Dendritic cell treated with granulocyte-macrophage colony-stimulating factor and Interleukin-4, amounts not matched to agents 40 ng/mL and 50 ng/mL, for 4 days (primary cell): Measurements from ENCODE around the gene ERBB2.

Experiments used
- H3K27ac Mint-ChIP-seq: one replicate; pipeline ENCODE4 v1.8.0; 2022; ENCODE audit warnings: mild to moderate bottlenecking, mixed read lengths
- H3K27me3 Mint-ChIP-seq: one replicate; pipeline ENCODE4 v1.8.0; 2022; ENCODE audit warnings: mild to moderate bottlenecking, mixed read lengths
- H3K36me3 Mint-ChIP-seq: one replicate; pipeline ENCODE4 v1.8.0; 2022; ENCODE audit warnings: low read depth, mixed read lengths
- H3K4me1 Mint-ChIP-seq: one replicate; pipeline ENCODE4 v1.8.0; 2022; ENCODE audit warnings: low read depth, mixed read lengths
- H3K4me3 Mint-ChIP-seq: one replicate; pipeline ENCODE4 v1.8.0; 2022; ENCODE audit warnings: mild to moderate bottlenecking, moderate library complexity, mixed read lengths
- H3K9me3 Mint-ChIP-seq: one replicate; pipeline ENCODE4 v1.8.0; 2022; ENCODE audit warnings: mixed read lengths
- intact Hi-C: fragments of 100-400 bp; cut with micrococcal nuclease; formaldehyde crosslinking; loops from one replicate; pipeline ENCODE4 v1.15.0; 2022

The ERBB2 gene

GRCh38 chr17:39751637-39752036, 51.8 kb downstream of the ERBB2 start:
- no peak overlapping the region for H3K27ac Mint-ChIP-seq
- no peak overlapping the region for H3K4me3 Mint-ChIP-seq
- H3K4me1 Mint-ChIP-seq = peaks cover 30% of the 10 kb centered on the region
- peaks cover 24% of the 10 kb centered on the region for H3K27me3 Mint-ChIP-seq
- no peaks in the 10 kb centered on the region for H3K9me3 Mint-ChIP-seq
- no peaks in the 10 kb centered on the region for H3K36me3 Mint-ChIP-seq
- intact Hi-C loops = no loop called here

GRCh38 chr17:39752241-39752881, 52.5 kb downstream of the ERBB2 start:
- intact Hi-C loops = no loop called here
- no peaks in the 10 kb centered on the region for H3K9me3 Mint-ChIP-seq
- peak overlapping the region; percentile 20 for H3K27ac Mint-ChIP-seq
- peaks cover 18% of the 10 kb centered on the region for H3K27me3 Mint-ChIP-seq
- peaks cover 35% of the 10 kb centered on the region for H3K4me1 Mint-ChIP-seq
- H3K4me3 Mint-ChIP-seq = no peak overlapping the region
- no peaks in the 10 kb centered on the region for H3K36me3 Mint-ChIP-seq

GRCh38 chr17:39753514-39754160, 53.8 kb downstream of the ERBB2 start:
- peak overlapping the region; percentile 90 for H3K27ac Mint-ChIP-seq
- H3K4me3 Mint-ChIP-seq = peak overlapping the region; percentile 71
- intact Hi-C loops = loop anchor here (1.0 kb wide), 2 partner anchors 23 to 131 kb away; partner anchors contain the start of gene MIEN1
- H3K27me3 Mint-ChIP-seq = peaks cover 15% of the 10 kb centered on the region
- peaks cover 48% of the 10 kb centered on the region for H3K4me1 Mint-ChIP-seq
- no peaks in the 10 kb centered on the region for H3K36me3 Mint-ChIP-seq
- H3K9me3 Mint-ChIP-seq = no peaks in the 10 kb centered on the region

DNA sequence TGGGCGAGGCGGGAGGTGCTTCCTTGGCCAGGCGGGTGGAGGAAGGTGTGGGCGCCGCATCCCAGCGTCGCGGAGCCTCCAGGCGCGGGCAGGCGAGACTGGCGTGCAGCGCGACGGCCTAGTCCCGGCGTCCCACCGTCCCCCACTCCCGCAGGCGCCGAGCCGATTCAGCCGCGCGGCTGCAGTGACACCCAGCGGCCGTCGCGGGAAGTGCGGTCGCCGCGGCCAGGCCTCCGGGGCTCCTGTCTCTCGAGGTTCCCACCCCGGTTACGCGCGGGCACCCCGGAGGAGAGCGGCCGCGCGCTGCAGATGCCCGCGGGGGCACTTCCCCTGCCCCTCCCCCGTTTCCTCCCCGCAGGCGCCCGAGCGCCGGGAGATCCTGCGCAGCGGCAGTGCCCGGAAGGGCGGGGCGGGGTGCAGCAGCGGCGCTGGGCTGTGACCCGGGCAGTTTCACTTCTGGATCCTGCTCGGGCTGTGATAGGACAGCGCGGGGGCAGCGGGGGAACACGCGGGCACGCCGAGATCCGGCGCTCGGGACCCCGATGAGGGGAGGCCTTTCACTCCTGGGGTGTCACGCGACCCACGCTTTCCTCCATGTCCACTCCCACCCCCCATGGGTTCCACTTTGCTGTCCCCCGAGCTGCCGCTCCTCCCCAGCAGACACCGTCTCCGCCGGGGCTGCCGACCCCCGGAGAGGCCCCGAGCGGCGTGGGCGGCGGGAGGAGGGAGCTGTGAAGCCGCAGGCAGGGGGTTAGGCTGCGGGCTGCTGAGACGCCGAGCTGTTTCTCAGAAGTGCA, 54.5 kb downstream of the ERBB2 start:
- H3K36me3 Mint-ChIP-seq = no peaks in the 10 kb centered on the region
- H3K27me3 Mint-ChIP-seq = peaks cover 16% of the 10 kb centered on the region
- no peaks in the 10 kb centered on the region for H3K9me3 Mint-ChIP-seq
- peak overlapping the region; percentile 90 for H3K27ac Mint-ChIP-seq
- intact Hi-C loops = loop anchor here (1.0 kb wide), 2 partner anchors 24 to 132 kb away; partner anchors contain the start of gene MIEN1
- H3K4me1 Mint-ChIP-seq = peaks cover 55% of the 10 kb centered on the region
- peak overlapping the region; percentile 71 for H3K4me3 Mint-ChIP-seq

DNA sequence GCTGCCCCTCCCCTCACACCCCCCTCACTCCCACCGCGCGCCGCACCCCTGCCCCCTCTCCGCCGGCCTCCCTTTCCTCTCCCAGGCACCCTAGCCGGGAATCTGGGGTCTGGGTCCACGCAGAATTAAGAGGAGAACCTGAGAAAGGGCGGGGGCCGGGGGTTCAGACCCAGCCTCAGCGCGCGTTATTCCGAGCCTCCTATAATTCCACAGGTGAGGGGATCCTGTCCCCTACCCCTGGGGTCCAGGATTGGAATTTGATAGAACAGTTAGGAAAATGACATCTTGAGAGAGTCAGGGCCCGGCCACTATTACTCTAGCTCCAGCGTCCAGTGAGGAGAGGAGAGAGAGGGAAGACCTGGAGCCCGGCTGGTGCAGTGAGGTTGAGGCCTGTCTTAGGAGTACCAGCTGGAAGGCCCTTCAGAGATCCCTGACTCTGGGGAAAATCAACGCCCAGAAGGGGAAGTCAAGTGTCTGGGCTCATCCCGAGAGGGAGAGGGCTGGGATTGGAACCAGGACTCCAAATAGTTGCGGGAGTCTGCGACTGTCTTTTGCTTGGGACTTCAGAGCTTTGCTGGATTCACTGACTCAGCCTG, 55.2 kb downstream of the ERBB2 start:
- H3K36me3 Mint-ChIP-seq = no peaks in the 10 kb centered on the region
- H3K9me3 Mint-ChIP-seq = no peaks in the 10 kb centered on the region
- H3K4me1 Mint-ChIP-seq = peaks cover 60% of the 10 kb centered on the region
- intact Hi-C loops = loop anchor here (1.0 kb wide), 2 partner anchors 25 to 133 kb away; partner anchors contain the start of gene MIEN1
- peak overlapping the region; percentile 90 for H3K27ac Mint-ChIP-seq
- H3K27me3 Mint-ChIP-seq = peaks cover 20% of the 10 kb centered on the region
- peak overlapping the region; percentile 59 for H3K4me3 Mint-ChIP-seq

- no peaks in the 10 kb centered on the region for H3K36me3 Mint-ChIP-seq
Observed at GRCh38 chr17:39755554-39756379, 55.9 kb downstream of the ERBB2 start.

DNA sequence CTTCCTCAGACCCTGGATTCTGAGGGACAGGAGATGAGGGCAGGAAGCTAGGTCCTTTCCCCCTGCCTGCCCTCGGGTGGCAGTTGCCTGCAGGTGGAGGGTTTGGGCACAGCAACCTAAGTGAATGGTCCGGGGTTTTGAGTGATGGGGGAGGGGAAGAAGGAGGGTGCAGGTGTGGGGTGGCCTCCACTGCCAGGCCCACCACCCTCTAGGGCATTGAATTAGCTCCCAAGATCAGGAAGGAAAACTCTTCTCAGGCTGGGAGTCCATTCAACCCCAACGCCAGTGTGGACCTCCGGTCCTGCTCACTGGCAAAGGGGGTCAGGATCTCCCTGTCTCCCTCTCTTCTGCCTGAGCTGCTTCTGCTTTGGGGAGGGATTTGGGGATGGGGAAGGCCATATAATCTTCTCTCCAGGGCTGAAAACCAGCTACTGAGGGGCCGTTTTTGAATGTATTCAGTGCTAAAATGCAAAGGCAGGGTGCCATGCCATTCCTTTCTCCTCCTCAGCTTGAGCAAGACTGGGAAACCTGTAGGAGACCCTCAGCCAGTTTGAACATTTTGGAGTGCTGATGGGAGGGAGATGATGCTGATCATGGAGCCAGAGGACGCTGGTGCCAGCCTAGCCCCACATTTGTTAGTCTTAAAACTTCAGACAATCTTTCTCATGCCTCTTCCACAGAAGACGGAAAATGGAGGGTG, 56.7 kb downstream of the ERBB2 start:
- Mint-ChIP-seq H3K4me1 (peaks cover 60% of the 10 kb centered on the region), H3K27ac (peak overlapping the region; percentile 90), H3K9me3 (no peaks in the 10 kb centered on the region), H3K27me3 (peaks cover 17% of the 10 kb centered on the region), H3K36me3 (no peaks in the 10 kb centered on the region), H3K4me3 (no peak overlapping the region)
- intact Hi-C loops = no loop called here

More at GRCh38 chr17:39755554-39756379, 55.9 kb downstream of the ERBB2 start:
- Mint-ChIP-seq H3K9me3 (no peaks in the 10 kb centered on the region), H3K27me3 (peaks cover 18% of the 10 kb centered on the region), H3K4me3 (peak overlapping the region; percentile 59), H3K27ac (peak overlapping the region; percentile 90), H3K4me1 (peaks cover 60% of the 10 kb centered on the region)
- intact Hi-C loops = no loop called here

DNA sequence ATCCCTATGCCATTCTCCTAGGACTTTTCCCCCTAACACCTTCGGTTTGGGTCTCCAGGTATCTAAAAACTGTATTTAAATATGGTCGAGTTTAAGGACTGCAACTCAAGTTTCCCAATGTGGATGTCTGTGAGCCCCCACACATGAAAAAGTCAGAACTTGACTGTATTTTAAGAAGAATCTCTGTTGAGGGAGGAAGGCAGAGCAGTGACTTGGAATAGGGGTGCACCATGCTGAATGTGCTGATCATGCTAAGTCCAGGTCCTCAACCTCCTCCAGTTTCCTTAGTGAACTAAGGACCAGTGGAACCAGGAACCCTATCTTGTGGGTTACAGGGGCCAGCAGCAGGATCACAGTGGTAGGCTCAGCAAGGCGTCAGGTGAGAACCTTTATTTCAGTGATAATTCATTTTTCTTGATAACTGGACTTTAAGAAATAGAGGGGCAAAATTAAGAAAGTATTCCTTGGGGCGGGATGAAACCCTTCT, 57.4 kb downstream of the ERBB2 start:
- Mint-ChIP-seq H3K9me3 (no peaks in the 10 kb centered on the region), H3K36me3 (no peaks in the 10 kb centered on the region), H3K4me3 (no peak overlapping the region), H3K27me3 (peaks cover 19% of the 10 kb centered on the region), H3K27ac (peak overlapping the region; percentile 57), H3K4me1 (peaks cover 60% of the 10 kb centered on the region)
- intact Hi-C loops = no loop called here

DNA sequence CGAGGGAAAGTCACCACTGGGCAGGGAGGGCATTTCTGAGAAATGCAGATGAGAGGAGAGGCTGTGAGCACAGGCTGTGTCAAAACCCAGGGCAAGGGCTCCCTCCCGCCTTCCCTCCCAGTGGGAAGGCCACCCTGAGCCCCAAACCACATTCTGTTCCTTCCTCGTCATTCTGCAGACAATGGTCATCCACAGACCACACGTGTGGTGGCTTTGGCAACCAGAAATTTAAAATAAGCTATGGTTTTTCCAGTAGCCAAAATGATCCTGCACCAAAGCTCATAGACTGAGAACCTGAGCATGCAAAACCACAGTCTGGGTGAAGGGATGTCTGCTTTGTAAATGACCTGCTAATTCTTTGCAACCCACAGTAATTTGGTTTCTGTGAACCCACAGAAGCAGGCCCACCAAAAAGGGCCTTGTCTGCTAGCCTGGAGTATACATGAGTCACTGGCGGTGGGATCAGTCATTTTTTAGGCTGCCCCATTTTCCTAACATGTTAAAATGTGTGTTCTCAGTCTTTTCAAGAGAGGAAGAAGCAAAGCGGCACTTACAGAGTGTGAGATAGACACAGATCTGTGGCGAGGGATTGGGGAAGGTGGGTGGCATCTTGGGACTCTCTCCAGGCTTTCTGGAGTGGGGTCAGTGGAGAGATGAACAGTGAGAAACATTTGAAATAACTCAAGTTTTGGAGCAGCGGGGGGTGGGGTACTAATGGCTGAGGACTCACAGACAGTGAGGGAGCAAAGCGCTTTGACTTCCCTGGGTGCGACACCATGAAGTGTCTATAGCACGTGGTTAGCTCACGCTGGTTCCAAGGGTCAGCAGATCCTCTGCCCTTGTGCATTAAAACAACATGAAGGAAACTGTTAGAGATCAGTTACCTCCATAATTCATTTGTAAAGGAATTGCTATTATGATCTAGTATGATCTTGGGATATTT, 58.3 kb downstream of the ERBB2 start:
- no peak overlapping the region for H3K4me3 Mint-ChIP-seq
- peaks cover 54% of the 10 kb centered on the region for H3K4me1 Mint-ChIP-seq
- H3K36me3 Mint-ChIP-seq = no peaks in the 10 kb centered on the region
- H3K27me3 Mint-ChIP-seq = peaks cover 25% of the 10 kb centered on the region
- intact Hi-C loops = no loop called here
- no peaks in the 10 kb centered on the region for H3K9me3 Mint-ChIP-seq
- peak overlapping the region; percentile 57 for H3K27ac Mint-ChIP-seq

- Mint-ChIP-seq H3K4me3 (no peak overlapping the region), H3K36me3 (no peaks in the 10 kb centered on the region)
Observed at GRCh38 chr17:39759204-39759603, 59.3 kb downstream of the ERBB2 start.

DNA sequence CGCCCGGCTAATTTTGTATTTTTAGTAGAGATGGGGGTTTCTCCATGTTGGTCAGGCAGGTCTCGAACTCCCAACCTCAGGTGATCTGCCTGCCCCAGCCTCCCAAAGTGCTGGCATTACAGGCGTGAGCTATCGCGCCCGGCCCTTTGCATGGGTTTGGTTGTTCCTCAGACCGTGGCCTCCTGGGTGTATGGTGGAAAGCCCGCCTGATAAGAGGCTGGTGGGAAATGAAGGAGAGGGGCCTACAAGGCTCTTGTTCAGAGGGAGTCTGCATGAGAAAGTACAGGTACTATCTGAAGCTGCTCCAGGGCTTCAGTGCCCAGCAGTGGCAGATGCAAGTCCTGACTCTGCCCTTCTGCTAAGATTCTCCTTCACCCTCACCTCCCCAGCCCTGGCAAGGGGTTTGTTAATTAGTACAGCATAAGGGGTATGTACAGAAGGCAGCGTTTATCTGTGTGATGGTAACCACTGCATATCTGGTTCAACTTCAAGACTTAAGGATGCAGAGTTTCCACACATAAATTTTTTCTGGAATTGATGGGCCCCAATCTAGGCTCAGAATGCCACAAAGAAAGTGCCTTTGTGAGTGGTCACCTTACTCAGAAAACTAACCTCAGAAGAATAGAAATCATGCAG, 62.1 kb downstream of the ERBB2 start:
- intact Hi-C loops = no loop called here
- H3K27me3 Mint-ChIP-seq = peaks cover 49% of the 10 kb centered on the region
- no peaks in the 10 kb centered on the region for H3K36me3 Mint-ChIP-seq
- no peaks in the 10 kb centered on the region for H3K9me3 Mint-ChIP-seq
- peaks cover 45% of the 10 kb centered on the region for H3K4me1 Mint-ChIP-seq
- H3K4me3 Mint-ChIP-seq = no peak overlapping the region
- H3K27ac Mint-ChIP-seq = no peak overlapping the region

More at GRCh38 chr17:39759204-39759603, 59.3 kb downstream of the ERBB2 start:
- Mint-ChIP-seq H3K27me3 (peaks cover 29% of the 10 kb centered on the region), H3K27ac (no peak overlapping the region), H3K4me1 (peaks cover 48% of the 10 kb centered on the region), H3K9me3 (no peaks in the 10 kb centered on the region)
- intact Hi-C loops = no loop called here
